CD4-positive, alpha-beta T cell treated with Interleukin-17A for 1 hour (primary cell): ENCODE results near the gene ISG20.
"Not testable (repeated sequence)": the region's sequence is repeated elsewhere in the genome, so short reads cannot be mapped to it uniquely, and the experiment has no call there.

Experiments
- DNase-seq: peaks from one replicate; pipeline ENCODE4 v3.0.0-alpha.2; 2020

The ISG20 gene

DNA sequence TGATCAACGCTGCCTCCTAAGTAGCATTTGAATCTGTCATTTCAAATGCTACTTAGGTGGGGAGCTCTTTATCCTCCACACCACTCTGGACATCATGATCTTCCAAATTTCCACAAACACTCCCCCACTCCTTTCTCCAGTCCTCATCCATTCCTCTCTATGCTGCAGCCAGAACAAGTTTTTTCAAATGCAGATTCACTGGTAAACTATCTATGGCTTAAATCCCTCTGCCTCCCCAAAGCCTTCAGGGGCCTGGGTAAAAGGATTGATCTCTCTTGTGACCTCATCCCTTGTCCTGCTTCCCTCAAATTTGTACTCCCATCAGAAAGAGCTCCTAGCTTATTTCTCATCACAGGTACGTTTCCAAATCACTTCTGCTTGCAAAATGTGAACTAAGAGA, 19.0 kb upstream of the ISG20 start:
- no peak for DNase-seq

- DNase-seq = peak; percentile 97
Measured at GRCh38 chr15:88620995-88621772, 17.6 kb upstream of the ISG20 start, which contains the start of gene AEN. AEN (plus strand) TSS chr15:88621340; CDS start chr15:88626210, 4,870 bp downstream.

- peak; percentile 82 for DNase-seq
Measured at GRCh38 chr15:88621789-88622604, 16.8 kb upstream of the ISG20 start.

DNA sequence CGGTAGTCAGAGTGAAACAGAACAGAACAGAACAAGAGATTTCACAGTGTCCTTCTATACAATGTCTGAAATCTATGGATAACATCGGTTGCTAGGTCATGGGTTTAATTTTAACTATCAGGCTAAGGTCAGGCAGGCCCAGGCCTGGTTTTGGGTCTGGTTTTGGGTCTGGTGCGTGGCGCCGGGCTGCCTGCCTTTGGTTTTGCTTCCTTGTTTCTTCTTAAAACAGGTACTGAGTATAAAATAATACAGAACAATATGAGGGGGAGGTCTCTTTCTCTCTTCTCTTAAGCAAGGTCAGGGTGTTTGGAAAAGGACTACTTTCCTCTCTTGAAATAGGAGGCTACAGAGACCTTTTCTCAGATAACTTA, 16.2 kb upstream of the ISG20 start:
- no peak for DNase-seq

GRCh38 chr15:88623061-88623460, 15.8 kb upstream of the ISG20 start:
- no peak for DNase-seq

- no peak for DNase-seq
Measured at GRCh38 chr15:88623632-88624031, 15.2 kb upstream of the ISG20 start.

- DNase-seq = peak; percentile 82
Measured at GRCh38 chr15:88624156-88624970, 14.5 kb upstream of the ISG20 start.

DNA sequence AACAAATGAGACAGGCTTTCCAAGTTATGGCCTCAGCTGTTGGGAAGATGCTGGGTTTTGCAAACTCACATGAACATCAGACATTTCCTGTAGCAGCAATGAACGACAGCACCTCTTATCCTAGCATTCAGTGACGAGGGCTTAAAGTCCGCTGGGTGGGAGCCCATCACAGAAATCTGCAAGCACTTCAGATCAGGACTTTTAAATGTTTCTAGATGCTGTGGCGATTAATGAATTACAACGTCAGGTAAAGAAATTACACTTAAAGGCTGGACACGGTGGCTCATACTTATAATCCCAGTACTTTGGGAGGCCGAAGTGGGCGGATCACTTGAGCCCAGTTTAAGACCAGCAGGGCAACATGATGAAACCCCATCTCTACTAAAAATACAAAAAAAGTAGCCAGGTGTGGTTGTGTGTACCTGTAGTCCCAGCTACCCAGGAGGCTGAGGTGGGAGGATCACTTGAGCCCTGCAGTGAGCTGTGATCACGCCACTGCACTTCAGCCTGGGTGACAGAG, 13.8 kb upstream of the ISG20 start:
- DNase-seq = no peak

DNA sequence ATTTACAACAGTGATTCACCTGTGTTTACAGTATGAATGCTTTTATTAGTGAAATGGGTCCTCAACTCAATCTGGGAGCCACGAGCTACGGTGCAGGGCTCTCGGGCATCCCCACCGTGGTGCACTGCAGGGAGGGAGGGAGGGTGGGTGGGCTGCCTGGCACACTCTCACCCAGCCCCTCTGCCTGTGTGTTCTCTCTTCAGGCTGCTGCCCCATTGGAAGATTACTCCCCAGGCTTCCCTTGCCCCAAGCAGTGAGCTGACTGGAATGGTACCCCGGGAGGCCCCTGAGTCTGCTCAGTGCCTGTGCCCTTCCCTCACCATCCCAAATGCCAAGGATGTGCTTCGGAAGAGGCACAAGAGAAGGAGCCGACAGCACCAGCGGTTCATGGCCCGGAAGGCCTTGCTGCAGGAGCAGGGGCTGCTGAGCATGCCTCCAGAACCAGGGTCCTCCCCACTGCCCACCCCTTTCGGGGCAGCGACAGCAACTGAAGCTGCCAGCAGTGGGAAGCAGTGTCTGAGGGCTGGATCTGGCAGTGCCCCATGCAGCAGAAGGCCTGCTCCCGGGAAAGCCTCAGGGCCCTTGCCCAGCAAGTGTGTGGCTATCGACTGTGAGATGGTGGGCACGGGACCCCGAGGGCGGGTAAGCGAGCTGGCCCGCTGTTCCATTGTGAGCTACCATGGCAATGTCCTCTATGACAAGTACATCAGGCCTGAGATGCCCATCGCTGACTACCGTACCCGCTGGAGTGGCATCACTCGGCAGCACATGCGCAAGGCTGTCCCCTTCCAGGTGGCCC, 12.7 kb upstream of the ISG20 start:
- DNase-seq = no peak

DNA sequence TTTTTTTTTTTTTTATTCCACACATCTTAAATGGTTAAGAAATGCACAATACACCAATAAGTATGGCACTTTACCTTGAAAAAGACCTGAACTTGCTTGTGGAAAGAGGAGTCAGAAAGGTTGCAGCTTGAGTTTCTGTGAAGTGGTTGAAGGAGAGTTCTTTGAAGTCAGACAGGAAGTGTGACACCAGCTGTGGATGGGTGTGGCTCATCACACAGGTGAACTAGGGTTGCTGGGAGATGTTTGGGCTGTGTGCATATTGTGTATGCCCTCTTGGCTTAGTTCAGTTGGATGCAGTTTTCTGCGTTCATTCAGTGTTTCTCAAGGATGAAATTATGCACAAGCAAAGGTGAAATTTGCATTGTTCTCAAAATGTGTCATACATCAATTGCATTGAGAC, 11.4 kb upstream of the ISG20 start:
- peak; percentile 92 for DNase-seq

- DNase-seq = no peak
Measured at GRCh38 chr15:88628018-88628654, 10.7 kb upstream of the ISG20 start.

DNA sequence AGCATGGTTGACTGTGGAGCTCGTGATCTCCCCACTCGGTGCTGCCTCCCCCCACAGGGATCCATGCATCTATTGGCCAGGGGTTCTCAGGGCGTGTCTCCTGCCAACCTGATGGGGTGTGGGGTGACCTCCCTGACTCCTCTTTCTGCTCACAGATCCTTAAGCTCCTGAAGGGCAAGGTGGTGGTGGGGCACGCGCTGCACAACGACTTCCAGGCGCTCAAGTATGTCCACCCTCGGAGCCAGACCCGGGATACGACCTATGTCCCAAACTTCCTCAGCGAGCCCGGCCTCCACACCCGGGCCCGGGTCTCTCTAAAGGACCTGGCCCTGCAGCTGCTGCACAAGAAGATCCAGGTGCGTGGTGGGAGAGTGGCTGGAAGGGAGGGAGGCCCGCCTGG, 9.7 kb upstream of the ISG20 start:
- DNase-seq = no peak

- DNase-seq = peak; percentile 37
Measured at GRCh38 chr15:88630141-88630721, 8.6 kb upstream of the ISG20 start.

DNA sequence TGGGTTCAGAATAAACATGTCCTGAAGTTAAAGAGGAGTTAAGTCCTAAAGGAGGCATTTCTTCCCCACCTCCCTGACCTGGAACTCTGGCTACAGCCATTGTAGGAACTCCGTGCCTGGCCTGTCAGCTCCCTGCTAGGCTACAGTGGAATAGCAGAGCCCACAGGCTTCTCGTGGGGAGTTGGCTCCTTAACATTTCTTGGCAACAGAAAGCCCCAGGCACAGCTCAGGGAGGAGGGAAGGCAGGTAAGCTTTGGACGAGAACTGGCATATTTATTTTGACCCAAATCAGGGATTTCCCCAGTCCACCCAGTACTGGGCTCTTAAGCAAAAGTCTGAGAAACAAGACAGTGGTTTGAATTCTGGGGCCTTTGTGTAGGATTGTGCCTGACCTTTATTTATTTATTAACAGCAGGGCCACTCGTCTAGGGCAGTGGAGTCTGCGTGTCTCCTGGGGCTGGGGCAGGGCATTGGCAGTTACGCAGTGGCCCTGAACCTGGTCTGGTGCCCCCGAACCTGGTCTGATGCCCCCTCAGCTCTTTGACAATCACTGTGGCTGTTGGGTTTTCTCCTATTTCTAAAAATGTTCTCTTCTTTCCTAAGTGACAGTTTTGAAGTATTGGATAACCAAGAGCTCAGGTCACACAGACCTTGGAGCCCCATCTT, 7.9 kb upstream of the ISG20 start:
- DNase-seq = no peak

DNA sequence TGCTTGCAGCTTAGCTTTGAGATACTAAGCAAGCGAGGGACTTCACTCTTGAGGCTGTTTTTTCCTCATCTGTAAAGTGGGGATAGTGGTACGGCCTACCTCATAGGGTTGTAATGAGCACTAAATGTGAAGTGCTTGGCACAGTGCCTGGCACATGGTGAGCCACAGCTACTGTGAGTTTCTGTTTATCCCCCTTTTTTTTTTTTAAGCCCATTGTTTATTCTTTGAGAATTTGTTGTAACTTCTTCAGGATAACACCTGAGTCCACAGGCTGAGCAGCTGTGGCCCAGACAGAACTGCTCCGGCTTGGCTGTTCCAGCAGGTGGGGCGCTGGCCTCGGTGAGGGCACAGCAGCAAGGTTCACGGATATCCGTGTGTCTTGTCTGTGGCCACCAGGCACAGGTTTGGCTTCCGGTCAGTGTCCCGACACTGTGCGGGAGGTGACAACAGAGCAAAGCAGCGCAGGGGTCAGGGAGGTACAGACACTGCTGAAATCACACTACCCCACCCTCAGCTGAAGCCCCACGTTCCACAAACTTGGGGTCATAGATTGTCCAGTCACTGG, 7.3 kb upstream of the ISG20 start:
- no peak for DNase-seq

GRCh38 chr15:88632797-88633196, 6.0 kb upstream of the ISG20 start:
- not testable (repeated sequence) for DNase-seq

GRCh38 chr15:88634449-88634848, 4.4 kb upstream of the ISG20 start:
- no peak for DNase-seq

GRCh38 chr15:88635318-88635717, 3.5 kb upstream of the ISG20 start:
- peak; percentile 77 for DNase-seq

DNA sequence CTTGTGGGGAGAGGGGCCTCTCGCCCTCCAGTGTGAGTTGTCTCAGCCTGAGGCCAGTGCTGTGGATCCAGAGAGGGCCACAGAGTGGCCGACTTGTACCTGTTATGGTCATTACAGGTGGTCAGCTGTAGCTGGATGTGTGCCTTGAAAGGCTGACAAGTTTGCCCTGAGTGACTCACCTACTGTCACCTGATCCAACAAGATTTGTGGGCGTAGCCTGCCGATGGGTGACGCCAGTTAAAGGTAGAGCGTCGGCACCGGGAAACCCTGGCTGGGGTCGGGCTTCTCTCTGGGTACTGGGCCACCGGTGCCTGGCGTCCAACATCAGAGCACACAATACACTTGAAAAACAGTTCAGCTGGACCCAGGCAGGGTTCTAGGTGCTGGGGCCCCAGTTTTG, 2.8 kb upstream of the ISG20 start:
- DNase-seq = peak; percentile 89

- DNase-seq = no peak
Measured at GRCh38 chr15:88636654-88637053, 2.2 kb upstream of the ISG20 start.
